ENCODE data around the gene COQ10A. TPM values are rescaled to one million over a fixed set of nuclear protein-coding genes. Genes with fewer than 3 reads are reported as not detected.
A peak's percentile ranks its signal among the peaks of the same experiment; 100 is the strongest.

Gene COQ10A
- polyA plus RNA-seq, 1 donor (not counting 4 experiments of a cell fraction or from before 2014, with no cell fraction given), result 11.6 TPM

GRCh38 chr12:56311003-56311402, 44.3 kb downstream of the COQ10A start:
- Histone ChIP-seq H2AFZ (ENCODE audit: control insufficient read depth, low read length) (no peak overlapping the region), H3K79me2 (ENCODE audit: control insufficient read depth, insufficient read depth, low read length) (peaks cover 20% of the 10 kb centered on the region), H3K9me1 (ENCODE audit: control insufficient read depth, extremely low read depth, insufficient read depth, low read length) (no peaks in the 10 kb centered on the region), H3K4me2 (ENCODE audit: control insufficient read depth, extremely low read depth, insufficient read depth, low read depth, low read length) (no peak overlapping the region), H3K9me3 (ENCODE audit: control insufficient read depth, low read depth, low read length) (no peaks in the 10 kb centered on the region), H4K20me1 (ENCODE audit: control insufficient read depth, extremely low read depth, insufficient read depth, low read length) (no peaks in the 10 kb centered on the region), H3K9ac (ENCODE audit: control insufficient read depth, extremely low read depth, insufficient read depth, low read length) (no peak overlapping the region), H3K4me1 (ENCODE audit: control insufficient read depth, extremely low read depth, insufficient read depth, low read length) (peaks cover 9% of the 10 kb centered on the region), H3K4me3 (ENCODE audit: control insufficient read depth in 2 of 3, extremely low read depth in 1 of 3, insufficient read depth in 2 of 3, low read depth in 1 of 3, low read length in 3 of 3) (no peak overlapping the region), H3K27ac (ENCODE audit: control insufficient read depth, insufficient read depth, low read length) (no peak overlapping the region), H3K27me3 (ENCODE audit: control insufficient read depth, extremely low read depth, insufficient read depth, low read length) (no peaks in the 10 kb centered on the region), H3K36me3 (ENCODE audit: control insufficient read depth in 2 of 2, extremely low read depth in 1 of 2, insufficient read depth in 2 of 2, low read length in 2 of 2) (peaks cover 22 to 25% of the 10 kb centered on the region in 2 experiments)
- dilution Hi-C loops (cut with MboI; ENCODE audit: extremely low pct_ligation_motif_present, low sequenced_read_pairs), result no loop called here
- DNase-seq (ENCODE audit: low read depth, low spot score) (no peak), FAIRE-seq (no peak)
- no peak for TF ChIP-seq EZH2 (IDR thresholded peaks at IDR 0.05; ENCODE audit: low read length)
- TF ChIP-seq, protein P1, sequence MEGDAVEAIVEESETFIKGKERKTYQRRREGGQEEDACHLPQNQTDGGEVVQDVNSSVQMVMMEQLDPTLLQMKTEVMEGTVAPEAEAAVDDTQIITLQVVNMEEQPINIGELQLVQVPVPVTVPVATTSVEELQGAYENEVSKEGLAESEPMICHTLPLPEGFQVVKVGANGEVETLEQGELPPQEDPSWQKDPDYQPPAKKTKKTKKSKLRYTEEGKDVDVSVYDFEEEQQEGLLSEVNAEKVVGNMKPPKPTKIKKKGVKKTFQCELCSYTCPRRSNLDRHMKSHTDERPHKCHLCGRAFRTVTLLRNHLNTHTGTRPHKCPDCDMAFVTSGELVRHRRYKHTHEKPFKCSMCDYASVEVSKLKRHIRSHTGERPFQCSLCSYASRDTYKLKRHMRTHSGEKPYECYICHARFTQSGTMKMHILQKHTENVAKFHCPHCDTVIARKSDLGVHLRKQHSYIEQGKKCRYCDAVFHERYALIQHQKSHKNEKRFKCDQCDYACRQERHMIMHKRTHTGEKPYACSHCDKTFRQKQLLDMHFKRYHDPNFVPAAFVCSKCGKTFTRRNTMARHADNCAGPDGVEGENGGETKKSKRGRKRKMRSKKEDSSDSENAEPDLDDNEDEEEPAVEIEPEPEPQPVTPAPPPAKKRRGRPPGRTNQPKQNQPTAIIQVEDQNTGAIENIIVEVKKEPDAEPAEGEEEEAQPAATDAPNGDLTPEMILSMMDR (optimal IDR thresholded peaks at IDR 0.05 in 1 of 3, IDR thresholded peaks at IDR 0.05 in 1 of 3, conservative IDR thresholded peaks at IDR 0.05 in 1 of 3; ENCODE audit: extremely low read depth in 1 of 3, insufficient read depth in 2 of 3, low read length in 3 of 3), result no peak

- Histone ChIP-seq H4K20me1 (ENCODE audit: control insufficient read depth, extremely low read depth, insufficient read depth, low read length) (no peaks in the 10 kb centered on the region), H3K27me3 (ENCODE audit: control insufficient read depth, extremely low read depth, insufficient read depth, low read length) (no peaks in the 10 kb centered on the region), H2AFZ (ENCODE audit: control insufficient read depth, low read length) (peak overlapping the region; percentile 83), H3K79me2 (ENCODE audit: control insufficient read depth, insufficient read depth, low read length) (peaks cover 20% of the 10 kb centered on the region), H3K9me1 (ENCODE audit: control insufficient read depth, extremely low read depth, insufficient read depth, low read length) (no peaks in the 10 kb centered on the region), H3K4me3 (ENCODE audit: control insufficient read depth in 2 of 3, extremely low read depth in 1 of 3, insufficient read depth in 2 of 3, low read depth in 1 of 3, low read length in 3 of 3) (peak overlapping the region; percentile 76 to 95 (median 84)), H3K9ac (ENCODE audit: control insufficient read depth, extremely low read depth, insufficient read depth, low read length) (peak overlapping the region; percentile 95), H3K4me1 (ENCODE audit: control insufficient read depth, extremely low read depth, insufficient read depth, low read length) (peaks cover 13% of the 10 kb centered on the region), H3K9me3 (ENCODE audit: control insufficient read depth, low read depth, low read length) (no peaks in the 10 kb centered on the region), H3K4me2 (ENCODE audit: control insufficient read depth, extremely low read depth, insufficient read depth, low read depth, low read length) (peak overlapping the region; percentile 94), H3K27ac (ENCODE audit: control insufficient read depth, insufficient read depth, low read length) (peak overlapping the region; percentile 84), H3K36me3 (ENCODE audit: control insufficient read depth in 2 of 2, extremely low read depth in 1 of 2, insufficient read depth in 2 of 2, low read length in 2 of 2) (peaks cover 16 to 20% of the 10 kb centered on the region in 2 experiments)
- no peak for TF ChIP-seq EZH2 (IDR thresholded peaks at IDR 0.05; ENCODE audit: low read length)
- TF ChIP-seq, protein P1 (optimal IDR thresholded peaks at IDR 0.05 in 1 of 3, IDR thresholded peaks at IDR 0.05 in 1 of 3, conservative IDR thresholded peaks at IDR 0.05 in 1 of 3; ENCODE audit: extremely low read depth in 1 of 3, insufficient read depth in 2 of 3, low read length in 3 of 3), result no peak
- dilution Hi-C loops (cut with MboI; ENCODE audit: extremely low pct_ligation_motif_present, low sequenced_read_pairs), result no loop called here
- no peak for FAIRE-seq
- no peak for DNase-seq (ENCODE audit: low read depth, low spot score)
These were observed 48.5 kb downstream of the COQ10A start for GRCh38 chr12:56315249-56315621.
